Loucy (cell line): ENCODE measurements around the gene SPATS2.

ENCODE experiments used
- CTCF ChIP-seq: fragments of 200-600 bp; sonication (generic); conservative IDR thresholded peaks from 2 replicates; pipeline ENCODE4 v1.5.1; 2014; ENCODE audit warnings: mild to moderate bottlenecking, antibody characterized with exemption, low read length
- EZH2phosphoT487 ChIP-seq: fragments of 200-600 bp; IDR thresholded peaks from 2 replicates; pipeline ENCODE4 v1.6.1; 2018; ENCODE audit warnings: antibody characterized with exemption, mild to moderate bottlenecking, moderate library complexity, borderline replicate concordance

GRCh38 chr12:49388682-49389386 is 21.6 kb downstream of the SPATS2 start:
- TF ChIP-seq CTCF, result no peak
- TF ChIP-seq EZH2phosphoT487, result no peak
